ENCODE results near the gene NCBP1. TPM values are rescaled to one million over a fixed set of nuclear protein-coding genes. Genes with fewer than 3 reads are reported as not detected.

The NCBP1 gene
- total and polyA plus RNA-seq, 2 donors (not counting 1 experiment from before 2014, with no cell fraction given), result 27.1 to 42.9 TPM

GRCh38 chr9:97672403-97672802, 38.8 kb downstream of the NCBP1 start:
- H3K36me3 ChIP-seq (ENCODE audit: control insufficient read depth, insufficient read depth, low read length), result peaks cover 9% of the 10 kb centered on the region
- H3K79me2 ChIP-seq (ENCODE audit: control insufficient read depth, insufficient read depth, low read length), result no peaks in the 10 kb centered on the region
- H2AFZ ChIP-seq (ENCODE audit: low read length), result no peak overlapping the region
- H4K20me1 ChIP-seq (ENCODE audit: control insufficient read depth, extremely low read depth, insufficient read depth, low read length), result no peaks in the 10 kb centered on the region
- TF ChIP-seq EZH2 (IDR thresholded peaks at IDR 0.05; ENCODE audit: low read length, missing control alignments) (no peak), CTCF (conservative IDR thresholded peaks at IDR 0.05 in 1 of 2, IDR thresholded peaks at IDR 0.05 in 1 of 2; ENCODE audit: low read depth in 1 of 2, low read length in 2 of 2) (no peak)
- H3K9me3 ChIP-seq (ENCODE audit: control insufficient read depth, insufficient read depth, low read depth, low read length), result no peaks in the 10 kb centered on the region
- H3K4me1 ChIP-seq (ENCODE audit: control insufficient read depth, extremely low read depth, insufficient read depth, low read length), result no peaks in the 10 kb centered on the region
- H3K4me3 ChIP-seq (replicated peaks in 1 of 4; ENCODE audit: control extremely low read depth in 1 of 4, insufficient read depth in 1 of 4, low read depth in 3 of 4, low read length in 4 of 4), result no peak overlapping the region
- H3K9ac ChIP-seq (ENCODE audit: insufficient read depth, low read length), result no peak overlapping the region
- no peak overlapping the region for H3K4me2 ChIP-seq (ENCODE audit: extremely low read depth, insufficient read depth, low read length)
- no peaks in the 10 kb centered on the region for H3K27me3 ChIP-seq (ENCODE audit: control insufficient read depth, insufficient read depth, low read length)
- DNase-seq (ENCODE audit: low read depth in 2 of 2), result no peak
- no peak overlapping the region for H3K27ac ChIP-seq (ENCODE audit: insufficient read depth, low read length)

- no peaks in the 10 kb centered on the region for H3K4me1 ChIP-seq (ENCODE audit: control insufficient read depth, extremely low read depth, insufficient read depth, low read length)
- H2AFZ ChIP-seq (ENCODE audit: low read length), result no peak overlapping the region
- H3K9ac ChIP-seq (ENCODE audit: insufficient read depth, low read length), result no peak overlapping the region
- H4K20me1 ChIP-seq (ENCODE audit: control insufficient read depth, extremely low read depth, insufficient read depth, low read length), result no peaks in the 10 kb centered on the region
- no peak for DNase-seq (ENCODE audit: low read depth in 2 of 2)
- no peaks in the 10 kb centered on the region for H3K27me3 ChIP-seq (ENCODE audit: control insufficient read depth, insufficient read depth, low read length)
- TF ChIP-seq CTCF (conservative IDR thresholded peaks at IDR 0.05 in 1 of 2, IDR thresholded peaks at IDR 0.05 in 1 of 2; ENCODE audit: low read depth in 1 of 2, low read length in 2 of 2) (no peak), EZH2 (IDR thresholded peaks at IDR 0.05; ENCODE audit: low read length, missing control alignments) (no peak)
- H3K9me3 ChIP-seq (ENCODE audit: control insufficient read depth, insufficient read depth, low read depth, low read length), result no peaks in the 10 kb centered on the region
- no peaks in the 10 kb centered on the region for H3K79me2 ChIP-seq (ENCODE audit: control insufficient read depth, insufficient read depth, low read length)
- no peak overlapping the region for H3K27ac ChIP-seq (ENCODE audit: insufficient read depth, low read length)
- peaks cover 9% of the 10 kb centered on the region for H3K36me3 ChIP-seq (ENCODE audit: control insufficient read depth, insufficient read depth, low read length)
- no peak overlapping the region for H3K4me2 ChIP-seq (ENCODE audit: extremely low read depth, insufficient read depth, low read length)
- no peak overlapping the region for H3K4me3 ChIP-seq (replicated peaks in 1 of 4; ENCODE audit: control extremely low read depth in 1 of 4, insufficient read depth in 1 of 4, low read depth in 3 of 4, low read length in 4 of 4)
Observed at GRCh38 chr9:97673922-97674321, 40.3 kb downstream of the NCBP1 start.

- no peak overlapping the region for H2AFZ ChIP-seq (ENCODE audit: low read length)
- no peak overlapping the region for H3K4me2 ChIP-seq (ENCODE audit: extremely low read depth, insufficient read depth, low read length)
- H3K27me3 ChIP-seq (ENCODE audit: control insufficient read depth, insufficient read depth, low read length), result no peaks in the 10 kb centered on the region
- no peak overlapping the region for H3K4me3 ChIP-seq (replicated peaks in 1 of 4; ENCODE audit: control extremely low read depth in 1 of 4, insufficient read depth in 1 of 4, low read depth in 3 of 4, low read length in 4 of 4)
- H3K4me1 ChIP-seq (ENCODE audit: control insufficient read depth, extremely low read depth, insufficient read depth, low read length), result no peaks in the 10 kb centered on the region
- no peaks in the 10 kb centered on the region for H3K9me3 ChIP-seq (ENCODE audit: control insufficient read depth, insufficient read depth, low read depth, low read length)
- DNase-seq (ENCODE audit: low read depth in 2 of 2), result no peak
- no peaks in the 10 kb centered on the region for H4K20me1 ChIP-seq (ENCODE audit: control insufficient read depth, extremely low read depth, insufficient read depth, low read length)
- no peaks in the 10 kb centered on the region for H3K79me2 ChIP-seq (ENCODE audit: control insufficient read depth, insufficient read depth, low read length)
- no peak overlapping the region for H3K9ac ChIP-seq (ENCODE audit: insufficient read depth, low read length)
- TF ChIP-seq CTCF (conservative IDR thresholded peaks at IDR 0.05 in 1 of 2, IDR thresholded peaks at IDR 0.05 in 1 of 2; ENCODE audit: low read depth in 1 of 2, low read length in 2 of 2) (no peak), EZH2 (IDR thresholded peaks at IDR 0.05; ENCODE audit: low read length, missing control alignments) (no peak)
- H3K36me3 ChIP-seq (ENCODE audit: control insufficient read depth, insufficient read depth, low read length), result peaks cover 6% of the 10 kb centered on the region
- H3K27ac ChIP-seq (ENCODE audit: insufficient read depth, low read length), result no peak overlapping the region
Observed at GRCh38 chr9:97675655-97676054, 42.0 kb downstream of the NCBP1 start.
